ENCODE results near the gene FNBP1.

DNA sequence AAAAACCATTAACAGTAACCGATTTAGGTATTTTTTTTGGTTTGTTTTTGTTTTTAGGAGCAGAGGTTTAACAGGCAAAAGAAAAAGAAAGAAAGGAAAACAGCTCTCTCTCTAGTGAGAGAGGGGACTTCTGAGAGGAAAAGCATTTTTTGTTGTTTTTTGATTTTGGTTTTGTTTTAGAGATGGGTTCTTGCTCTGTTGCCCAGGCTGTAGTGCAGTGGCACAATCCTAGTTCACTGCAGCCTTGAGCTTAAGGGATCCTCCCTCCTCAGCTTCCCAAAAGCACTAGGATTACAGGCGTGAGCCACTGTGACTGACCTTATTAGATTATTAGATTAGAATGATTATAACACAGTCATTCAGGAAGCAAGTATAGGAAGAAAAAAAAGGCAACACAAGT is 197.6 kb downstream of the FNBP1 start:
- TF ChIP-seq, protein P1, sequence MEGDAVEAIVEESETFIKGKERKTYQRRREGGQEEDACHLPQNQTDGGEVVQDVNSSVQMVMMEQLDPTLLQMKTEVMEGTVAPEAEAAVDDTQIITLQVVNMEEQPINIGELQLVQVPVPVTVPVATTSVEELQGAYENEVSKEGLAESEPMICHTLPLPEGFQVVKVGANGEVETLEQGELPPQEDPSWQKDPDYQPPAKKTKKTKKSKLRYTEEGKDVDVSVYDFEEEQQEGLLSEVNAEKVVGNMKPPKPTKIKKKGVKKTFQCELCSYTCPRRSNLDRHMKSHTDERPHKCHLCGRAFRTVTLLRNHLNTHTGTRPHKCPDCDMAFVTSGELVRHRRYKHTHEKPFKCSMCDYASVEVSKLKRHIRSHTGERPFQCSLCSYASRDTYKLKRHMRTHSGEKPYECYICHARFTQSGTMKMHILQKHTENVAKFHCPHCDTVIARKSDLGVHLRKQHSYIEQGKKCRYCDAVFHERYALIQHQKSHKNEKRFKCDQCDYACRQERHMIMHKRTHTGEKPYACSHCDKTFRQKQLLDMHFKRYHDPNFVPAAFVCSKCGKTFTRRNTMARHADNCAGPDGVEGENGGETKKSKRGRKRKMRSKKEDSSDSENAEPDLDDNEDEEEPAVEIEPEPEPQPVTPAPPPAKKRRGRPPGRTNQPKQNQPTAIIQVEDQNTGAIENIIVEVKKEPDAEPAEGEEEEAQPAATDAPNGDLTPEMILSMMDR (IDR thresholded peaks at IDR 0.05), result no peak
- TF ChIP-seq POLR2A (IDR thresholded peaks at IDR 0.05), result no peak
